Sciatic nerve (tissue), 2 donors: Measurements from ENCODE around the gene MPHOSPH6. TPM values are rescaled to one million over a fixed set of nuclear protein-coding genes. Genes with fewer than 3 reads are reported as not detected.
"Not testable (repeated sequence)": the region's sequence is repeated elsewhere in the genome, so short reads cannot be mapped to it uniquely, and the experiment has no call there.

Experiments
- ATAC-seq: fragments of 200-7000 bp; cut with Tn5 transposase; one replicate; pipeline ENCODE4 v1.9.1; 2020; ENCODE audit warnings: mild to moderate bottlenecking, moderate library complexity
- DNase-seq: peaks from one replicate; pipeline ENCODE4 v3.0.0-alpha.2; 2020; ENCODE audit warnings: low spot score
- intact Hi-C: fragments of 100-400 bp; cut with DNase I; formaldehyde crosslinking; loops from one replicate; pipeline ENCODE4 v1.14.2; 2022
- total RNA-seq: library from RNA; stranded (reverse); fragmentation: NEBNext Ultra II Directional; extraction: Animal tissue kit (Norgen Biotek cat#: 25700); gene quantifications from one replicate; pipeline ENCODE4 v1.2.1, GENCODE V29; 2021
- donor health status: DM: no; HTN: no; CAD: no.
- donor health status: DM: no; HTN: no; CAD: no.

The MPHOSPH6 gene
- total RNA-seq, 1 donor from 2014 or later: 18.4 TPM

GRCh38 chr16:82178352-82178751 is 8.3 kb upstream of the MPHOSPH6 start:
- intact Hi-C loops: no loop called here
- no peak for DNase-seq
- no peak for ATAC-seq

- ATAC-seq: no peak
- DNase-seq: no peak
- intact Hi-C loops: no loop called here
These were observed 7.5 kb upstream of the MPHOSPH6 start for GRCh38 chr16:82177555-82177954.

- no peak for DNase-seq
- intact Hi-C loops: no loop called here
- ATAC-seq: no peak
These were observed 6.2 kb upstream of the MPHOSPH6 start for GRCh38 chr16:82176204-82176603.

- ATAC-seq (no peak), DNase-seq (no peak)
- intact Hi-C loops: no loop called here
These were observed 5.6 kb upstream of the MPHOSPH6 start for GRCh38 chr16:82175627-82176026.

- no peak for ATAC-seq
These were observed 2.4 kb downstream of the MPHOSPH6 start for GRCh38 chr16:82167670-82168069.

GRCh38 chr16:82160226-82160625 is 9.8 kb downstream of the MPHOSPH6 start:
- intact Hi-C loops: no loop called here
- DNase-seq (no peak), ATAC-seq (no peak)

More at GRCh38 chr16:82167670-82168069, 2.4 kb downstream of the MPHOSPH6 start:
- no peak for DNase-seq
- intact Hi-C loops: no loop called here

- intact Hi-C loops: no loop called here
- ATAC-seq (no peak), DNase-seq (no peak)
These were observed 12.2 kb downstream of the MPHOSPH6 start for GRCh38 chr16:82157836-82158235.

- intact Hi-C loops: no loop called here
- DNase-seq: no peak
- ATAC-seq: no peak
These were observed 12.6 kb downstream of the MPHOSPH6 start for GRCh38 chr16:82157534-82157812.

- ATAC-seq (peak; percentile 81), DNase-seq (no peak)
- intact Hi-C loops: no loop called here
These were observed 13.1 kb downstream of the MPHOSPH6 start for GRCh38 chr16:82156761-82157533.

GRCh38 chr16:82152641-82153112 is 17.3 kb downstream of the MPHOSPH6 start:
- DNase-seq: no peak
- intact Hi-C loops: loop anchor here (2.0 kb wide), 1 partner anchor 156 kb away; no protein-coding TSS in a partner anchor
- ATAC-seq: no peak

GRCh38 chr16:82152196-82152595 is 17.8 kb downstream of the MPHOSPH6 start:
- intact Hi-C loops: loop anchor here (2.0 kb wide), 1 partner anchor 155 kb away; no protein-coding TSS in a partner anchor
- no peak for DNase-seq
- ATAC-seq: no peak

- ATAC-seq (no peak), DNase-seq (no peak)
- intact Hi-C loops: no loop called here
These were observed 19.5 kb downstream of the MPHOSPH6 start for GRCh38 chr16:82150549-82150948.

- ATAC-seq: no peak
- DNase-seq: no peak
- intact Hi-C loops: no loop called here
These were observed 20.5 kb downstream of the MPHOSPH6 start for GRCh38 chr16:82149536-82149935.

GRCh38 chr16:82147546-82147945 is 22.5 kb downstream of the MPHOSPH6 start:
- ATAC-seq (no peak), DNase-seq (no peak)
- intact Hi-C loops: no loop called here

- peak; percentile 50 for ATAC-seq
- intact Hi-C loops: no loop called here
- no peak for DNase-seq
These were observed 23.1 kb downstream of the MPHOSPH6 start for GRCh38 chr16:82146957-82147356.

- DNase-seq (no peak), ATAC-seq (no peak)
- intact Hi-C loops: no loop called here
These were observed 23.5 kb downstream of the MPHOSPH6 start for GRCh38 chr16:82146556-82146955.

GRCh38 chr16:82139286-82139571 is 30.8 kb downstream of the MPHOSPH6 start:
- intact Hi-C loops, ATAC-seq, DNase-seq: not testable (repeated sequence)

GRCh38 chr16:82138478-82139285 is 31.3 kb downstream of the MPHOSPH6 start:
- intact Hi-C loops: no loop called here

GRCh38 chr16:82137822-82138167 is 32.2 kb downstream of the MPHOSPH6 start:
- DNase-seq: no peak
- ATAC-seq: no peak
- intact Hi-C loops: no loop called here

More at GRCh38 chr16:82138478-82139285, 31.3 kb downstream of the MPHOSPH6 start:
- no peak for ATAC-seq
- no peak for DNase-seq
